ENCODE measurements around the gene PBX2.
"Not testable (repeated sequence)": the region's sequence is repeated elsewhere in the genome, so short reads cannot be mapped to it uniquely, and the experiment has no call there.

PBX2 gene

GRCh38 chr6:32148289-32149091 lies 41.5 kb downstream of the PBX2 start:
- peak; percentile 5 for DNase-seq

DNA sequence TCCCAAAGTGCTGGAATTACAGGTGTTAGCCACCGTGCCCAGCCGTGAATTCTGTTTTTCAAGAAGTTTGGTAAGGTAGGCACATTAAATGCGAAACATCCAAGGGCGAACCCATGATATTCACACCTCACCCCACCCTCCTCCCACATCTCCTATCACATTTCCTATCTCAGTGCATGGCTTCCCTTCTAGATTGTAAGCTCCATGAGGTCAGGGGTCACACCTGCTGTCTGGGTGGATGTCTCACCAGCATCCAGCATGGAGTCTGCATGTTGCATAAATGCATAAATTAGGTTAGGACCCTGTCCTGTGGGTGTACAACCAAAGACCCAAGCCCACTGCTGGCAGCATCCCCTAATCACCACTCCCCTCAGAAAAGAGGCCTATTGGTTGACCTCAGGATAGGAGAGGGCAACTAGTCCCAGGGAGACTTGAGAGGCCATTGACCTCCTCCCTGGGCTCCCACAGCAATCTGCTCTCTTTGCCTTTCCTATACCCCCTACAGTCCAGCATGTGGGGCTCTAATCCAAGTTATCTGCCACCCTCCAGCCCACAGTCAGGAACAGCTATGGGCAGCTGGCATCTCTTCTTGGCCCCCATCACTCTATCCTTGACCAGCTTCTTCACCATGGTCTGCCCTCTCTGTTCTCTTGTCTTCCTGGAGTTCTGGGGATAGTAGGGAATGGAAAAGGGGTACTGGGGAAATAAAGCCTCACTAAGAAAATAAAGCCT lies 42.4 kb downstream of the PBX2 start:
- no peak for DNase-seq

DNA sequence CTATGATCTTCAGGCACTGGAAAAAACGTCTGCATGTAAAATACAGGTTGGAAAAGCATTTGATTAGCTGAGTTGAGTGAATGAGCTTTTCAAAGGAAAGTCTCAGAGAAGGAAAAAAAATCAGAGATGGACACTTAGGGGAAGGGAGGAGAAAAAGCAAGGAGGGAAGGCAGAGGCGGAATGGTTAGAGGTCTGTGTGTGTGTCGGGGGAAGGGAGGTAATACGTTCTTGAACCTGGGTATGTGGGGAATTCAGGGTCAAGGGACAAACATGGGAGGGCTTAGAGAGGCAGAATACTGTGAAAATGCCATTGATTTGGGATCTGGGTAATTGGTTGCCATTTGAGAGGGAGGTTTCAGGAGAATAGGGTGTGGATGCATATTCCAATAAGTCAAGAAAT lies 43.3 kb downstream of the PBX2 start:
- DNase-seq, result no peak

GRCh38 chr6:32146287-32146686 lies 43.7 kb downstream of the PBX2 start:
- no peak for DNase-seq

- not testable (repeated sequence) for DNase-seq
Observed at GRCh38 chr6:32144238-32144637, 45.8 kb downstream of the PBX2 start.

DNA sequence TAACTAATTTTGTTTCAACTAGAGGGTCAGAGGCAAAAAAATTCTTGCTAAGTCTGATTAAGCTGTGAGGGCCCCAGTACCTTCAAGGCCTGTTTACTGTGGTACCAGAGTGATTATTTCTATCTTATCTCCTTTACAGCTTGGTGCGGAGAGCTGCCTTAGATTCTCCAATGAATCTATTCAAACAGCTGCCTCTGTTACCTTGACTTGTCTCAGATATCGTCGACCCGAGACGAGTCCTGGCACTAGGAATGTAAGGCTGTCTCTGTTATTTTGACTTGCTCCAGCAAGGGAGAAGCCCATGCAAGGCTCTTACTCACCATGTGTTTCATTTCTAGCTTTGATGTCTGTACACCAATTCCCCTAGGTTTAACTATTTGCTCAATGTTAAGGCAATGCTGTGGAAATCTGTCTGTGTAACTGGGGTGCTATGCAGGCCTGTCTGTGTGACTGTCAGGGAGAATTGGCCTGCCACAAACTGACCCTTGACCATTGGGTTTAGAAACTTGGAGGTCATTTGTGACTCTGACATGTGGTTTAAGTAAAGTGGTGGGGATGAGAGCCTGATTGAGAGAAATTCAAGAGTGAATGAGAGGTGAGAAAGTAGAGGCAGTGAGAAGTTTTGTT lies 49.5 kb downstream of the PBX2 start:
- no peak for DNase-seq

DNA sequence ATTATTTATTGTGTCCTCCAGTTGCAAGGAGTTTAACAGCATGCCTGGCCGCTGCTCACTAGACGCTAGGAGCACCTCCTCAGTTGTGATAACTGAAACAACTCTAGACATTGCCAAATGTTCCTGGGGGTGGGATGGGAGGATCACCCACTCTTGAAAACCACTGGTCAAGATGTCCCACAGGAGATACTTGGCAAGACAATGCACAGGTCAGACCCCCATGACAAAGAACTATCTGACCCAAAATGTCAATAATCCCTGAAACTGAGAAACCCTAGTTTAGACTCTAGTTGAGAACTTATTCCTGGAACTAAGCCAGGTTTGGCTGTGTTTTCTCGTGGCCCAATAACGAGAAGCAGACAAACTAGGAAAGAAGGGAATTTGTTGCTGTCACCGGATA lies 50.4 kb downstream of the PBX2 start:
- DNase-seq, result no peak

DNA sequence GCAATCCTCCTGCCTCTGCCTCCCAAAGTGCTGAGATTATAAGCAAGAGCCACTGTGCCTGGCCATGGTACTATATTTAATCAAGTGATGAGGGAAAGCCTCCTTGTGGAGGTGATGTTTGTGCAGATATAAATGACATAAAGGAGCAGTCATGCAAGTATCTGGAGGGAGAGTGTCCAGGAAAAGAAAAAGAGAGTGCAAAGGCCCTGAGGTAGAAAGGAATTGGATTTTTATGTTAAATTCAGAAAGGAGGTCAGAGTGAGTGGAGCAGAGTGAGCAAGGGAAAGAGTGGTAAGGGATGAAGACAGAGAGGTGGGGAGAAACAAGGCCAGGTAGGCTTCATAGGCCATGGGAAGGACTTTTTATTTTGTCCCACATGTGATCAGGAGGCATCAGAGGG lies 52.5 kb downstream of the PBX2 start:
- no peak for DNase-seq
